NCI-H1092 (cell line): Measurements from ENCODE around the gene ROR2.
"Not testable (repeated sequence)": the region's sequence is repeated elsewhere in the genome, so short reads cannot be mapped to it uniquely, and the experiment has no call there.

Experiments used
- DNase-seq: peaks from one replicate; lab custom pipeline; 2025; lab: John Stamatoyannopoulos, UW

Gene ROR2

DNA sequence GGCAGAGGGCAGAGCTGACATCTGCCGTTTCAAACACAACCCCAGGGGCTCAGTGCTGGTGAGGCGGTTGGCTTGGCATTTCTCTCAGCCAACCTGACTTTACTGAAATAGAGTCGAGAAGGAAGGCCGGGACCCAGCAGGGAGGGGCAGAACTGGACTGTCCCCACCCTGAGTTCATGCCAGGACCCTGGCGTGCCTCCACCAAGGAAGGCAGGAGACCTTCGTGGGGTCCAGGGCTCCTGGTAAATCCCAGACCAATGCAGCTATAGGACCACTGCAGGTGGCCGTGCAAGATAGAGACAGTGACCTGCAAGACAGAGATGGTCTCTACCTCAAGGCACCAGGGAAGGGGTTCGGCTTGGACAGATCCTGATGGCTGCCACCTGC, 132.9 kb downstream of the ROR2 start:
- DNase-seq: no peak

GRCh38 chr9:91816356-91816755, 133.7 kb downstream of the ROR2 start:
- no peak for DNase-seq

DNA sequence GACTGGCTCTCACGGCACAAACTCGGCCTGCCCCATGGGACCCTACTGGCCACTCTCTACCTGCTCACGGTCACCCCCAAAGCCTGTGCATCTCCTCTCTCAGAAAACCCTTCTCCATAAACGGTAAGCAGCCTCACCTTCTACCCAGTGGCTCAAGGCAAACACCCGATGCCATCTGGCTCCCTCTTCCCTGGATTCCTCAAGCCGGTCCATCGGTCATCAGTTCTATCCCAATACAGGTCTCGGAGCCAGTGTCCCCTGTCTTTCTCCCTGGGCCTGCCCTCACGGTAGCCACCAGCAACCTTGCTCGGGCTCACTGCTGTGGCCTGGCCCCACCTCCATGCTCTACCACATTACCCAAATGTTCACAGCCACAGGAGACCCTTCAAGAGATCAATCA, 134.1 kb downstream of the ROR2 start:
- DNase-seq: no peak

- no peak for DNase-seq
Measured at GRCh38 chr9:91814753-91815152, 135.3 kb downstream of the ROR2 start.

DNA sequence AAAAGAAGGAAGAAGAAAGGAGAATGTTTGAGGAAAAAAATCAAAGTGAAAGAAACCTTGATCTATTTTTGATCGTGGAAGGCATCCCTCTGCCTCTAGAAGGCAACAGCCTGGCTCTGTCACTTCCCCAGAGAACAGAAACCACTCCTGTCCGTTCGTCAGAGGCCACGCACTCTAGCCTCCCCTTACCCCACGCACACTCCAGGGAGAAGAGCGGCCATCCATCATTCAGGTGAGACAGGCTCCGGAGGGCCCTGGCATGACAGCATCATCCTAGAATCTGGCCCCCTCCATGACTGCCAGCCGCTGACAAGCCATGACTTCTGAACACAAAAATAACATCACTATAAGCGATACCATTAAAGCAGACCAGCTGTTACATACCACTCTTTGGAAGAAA, 135.8 kb downstream of the ROR2 start:
- DNase-seq: no peak

- no peak for DNase-seq
Measured at GRCh38 chr9:91813176-91813795, 136.7 kb downstream of the ROR2 start.

- no peak for DNase-seq
Measured at GRCh38 chr9:91812191-91812590, 137.8 kb downstream of the ROR2 start.

DNA sequence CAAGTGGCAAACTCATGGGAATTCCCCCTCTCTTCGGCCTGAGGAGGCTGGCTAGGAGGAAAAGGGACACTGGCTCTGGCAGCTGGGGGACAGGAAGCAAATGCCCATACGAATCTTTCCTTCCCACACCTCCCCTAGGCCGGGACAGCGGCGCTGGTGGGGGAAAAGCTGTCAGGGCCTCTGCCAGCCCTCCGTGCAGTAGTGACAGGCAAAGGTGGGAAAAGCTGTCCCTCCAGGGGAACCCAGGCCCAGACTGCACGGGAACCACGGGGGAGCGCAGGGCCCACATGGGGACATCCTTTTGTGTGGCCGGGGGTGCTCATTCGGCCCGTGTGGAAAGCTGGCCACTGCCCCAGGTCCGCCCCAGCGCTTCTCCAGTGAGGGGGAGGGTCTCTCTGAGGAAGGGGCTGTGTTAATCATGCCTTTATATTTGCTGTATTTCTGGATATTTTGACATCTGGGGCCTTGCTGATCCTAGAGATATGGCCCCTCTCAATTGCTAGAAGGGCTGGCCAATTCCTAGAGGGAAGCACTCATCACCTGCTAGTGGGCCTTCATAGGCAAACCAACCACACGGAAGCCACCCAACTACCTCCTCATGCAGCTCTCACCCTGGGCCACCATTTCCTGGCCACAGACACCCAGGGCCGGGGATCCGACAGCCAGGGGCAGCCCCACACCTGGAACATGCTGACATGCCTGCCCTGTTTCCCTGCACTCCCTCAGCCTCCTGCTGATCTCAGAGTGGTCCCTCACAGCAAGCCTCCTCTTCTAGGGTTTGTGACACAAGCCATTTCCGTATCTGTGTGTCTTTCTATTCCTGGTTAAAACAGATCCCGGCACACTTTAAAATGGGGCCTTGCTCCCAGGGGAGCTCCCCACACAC, 138.8 kb downstream of the ROR2 start:
- DNase-seq: no peak

GRCh38 chr9:91810286-91810905, 139.6 kb downstream of the ROR2 start:
- DNase-seq: no peak

- DNase-seq: no peak
Measured at GRCh38 chr9:91809581-91810285, 140.3 kb downstream of the ROR2 start.

- no peak for DNase-seq
Measured at GRCh38 chr9:91807643-91808246, 142.3 kb downstream of the ROR2 start.

DNA sequence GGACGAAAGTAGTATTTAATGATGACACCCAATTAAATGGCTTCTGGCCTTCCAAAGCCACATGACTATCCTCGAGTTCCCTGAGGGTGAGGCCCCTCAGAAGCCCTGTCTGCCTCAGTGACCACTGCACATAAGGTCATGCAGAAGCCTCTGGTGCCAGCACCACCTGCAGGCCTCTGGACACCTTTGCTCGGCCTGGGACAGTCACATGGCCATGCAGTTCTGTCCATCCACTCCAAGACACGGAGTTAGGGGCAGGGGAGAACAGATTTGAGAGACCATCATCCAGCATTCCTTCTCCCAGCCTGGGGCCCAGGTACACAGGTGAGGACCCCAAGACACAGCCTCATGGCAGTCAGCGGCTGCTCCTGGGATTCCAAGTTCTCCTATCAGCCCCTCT, 145.0 kb downstream of the ROR2 start:
- DNase-seq: no peak

DNA sequence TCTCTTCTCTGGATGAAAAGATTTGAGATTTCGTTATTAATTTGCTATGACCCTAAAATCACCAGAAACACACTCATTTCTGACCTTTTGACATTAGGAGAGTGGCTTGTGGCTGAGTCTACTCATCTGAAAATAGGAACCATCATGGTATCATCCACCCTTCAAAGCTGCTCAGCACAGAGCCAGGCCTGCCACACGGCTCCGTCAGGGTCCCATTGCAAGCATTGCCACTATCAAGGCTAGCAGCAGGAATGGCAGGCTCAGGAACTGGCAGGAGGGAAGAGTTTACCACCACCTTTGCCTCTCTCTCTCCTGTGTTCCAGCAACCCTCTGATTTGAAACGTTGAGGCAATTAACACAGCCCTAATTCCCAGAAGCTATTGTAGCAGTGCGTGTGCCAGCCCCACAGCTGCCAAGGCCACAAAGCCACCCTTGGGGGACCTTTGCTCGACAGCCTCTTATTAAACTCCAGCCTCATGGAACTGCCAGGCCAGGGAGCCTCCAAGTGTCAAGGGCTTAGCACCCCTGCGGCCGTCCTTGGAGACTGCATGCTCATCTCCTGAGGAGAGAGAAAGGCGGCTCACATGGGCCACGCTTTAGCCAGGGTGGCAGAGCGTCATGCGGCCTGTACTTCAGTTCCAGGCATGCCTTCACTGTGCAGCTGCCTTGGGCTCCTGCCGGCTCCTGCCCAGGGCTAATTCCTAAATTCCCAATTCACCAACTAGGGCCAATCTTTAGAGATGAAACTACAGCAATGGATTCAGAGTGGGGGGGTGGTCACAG, 145.9 kb downstream of the ROR2 start:
- no peak for DNase-seq

- no peak for DNase-seq
Measured at GRCh38 chr9:91803151-91803940, 146.7 kb downstream of the ROR2 start.

- DNase-seq: no peak
Measured at GRCh38 chr9:91802391-91802790, 147.6 kb downstream of the ROR2 start.

GRCh38 chr9:91800473-91801030, 149.5 kb downstream of the ROR2 start:
- DNase-seq: no peak

- DNase-seq: no peak
Measured at GRCh38 chr9:91799113-91799744, 150.8 kb downstream of the ROR2 start.

DNA sequence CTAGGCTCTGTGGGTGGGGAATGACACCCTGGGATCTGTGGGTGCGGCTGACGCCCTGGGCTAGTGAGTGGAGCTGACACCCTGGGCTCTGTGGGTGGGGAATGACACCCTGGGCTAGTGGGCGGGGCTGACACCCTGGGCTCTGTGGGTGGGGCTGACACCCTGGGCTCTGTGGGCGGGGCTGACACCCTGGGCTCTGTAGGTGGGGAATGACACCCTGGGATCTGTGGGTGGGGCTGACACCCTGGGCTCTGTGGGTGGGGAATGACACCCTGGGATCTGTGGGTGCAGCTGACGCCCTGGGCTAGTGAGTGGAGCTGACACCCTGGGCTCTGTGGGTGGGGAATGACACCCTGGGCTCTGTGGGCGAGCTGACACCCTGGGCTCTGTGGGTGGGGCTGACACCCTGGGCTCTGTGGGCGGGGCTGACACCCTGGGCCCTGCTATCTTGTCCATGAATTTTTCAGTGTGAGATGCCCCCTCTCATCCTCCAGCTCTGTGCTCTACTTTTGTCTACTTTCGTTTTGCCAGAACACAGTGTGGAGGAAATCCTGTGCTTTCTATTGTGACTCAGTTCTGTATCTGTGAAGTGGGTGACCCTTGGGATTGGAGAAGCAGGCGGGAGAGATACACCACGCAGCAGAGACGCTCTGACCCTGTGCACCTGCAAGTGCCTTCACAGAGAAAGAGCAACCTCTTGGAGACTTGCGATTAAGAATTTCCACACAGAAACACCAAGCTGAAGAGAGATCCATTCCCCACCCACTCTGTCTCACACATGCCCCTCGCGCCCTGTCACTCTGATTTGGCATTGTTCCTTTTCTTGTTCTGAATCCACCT, 151.5 kb downstream of the ROR2 start:
- not testable (repeated sequence) for DNase-seq

GRCh38 chr9:91797517-91797916, 152.5 kb downstream of the ROR2 start:
- not testable (repeated sequence) for DNase-seq
